GM20431 (cell line): ENCODE data around the gene GSDMA.

Source experiments
- in situ Hi-C: fragments of 300-500 bp; cut with MseI, MboI; formaldehyde crosslinking; loops from one replicate; pipeline ENCODE4 v1.15.0; 2020; ENCODE audit warnings: low sequenced_read_pairs; ENCODE audit not compliant: unreplicated experiment

The GSDMA gene

GRCh38 chr17:40015998-40016985 is 53.5 kb downstream of the GSDMA start:
- in situ Hi-C loops, result no loop called here

- in situ Hi-C loops, result no loop called here
Observed at GRCh38 chr17:40017422-40018080, 54.7 kb downstream of the GSDMA start.

GRCh38 chr17:40018211-40019121 is 55.7 kb downstream of the GSDMA start:
- in situ Hi-C loops, result no loop called here

GRCh38 chr17:40019140-40019991 is 56.6 kb downstream of the GSDMA start:
- in situ Hi-C loops, result no loop called here

- in situ Hi-C loops, result no loop called here
Observed at GRCh38 chr17:40020146-40020545, 57.3 kb downstream of the GSDMA start.

GRCh38 chr17:40021451-40021971 is 58.7 kb downstream of the GSDMA start:
- in situ Hi-C loops, result no loop called here

- in situ Hi-C loops, result no loop called here
Observed at GRCh38 chr17:40022497-40022896, 59.7 kb downstream of the GSDMA start.

GRCh38 chr17:40022961-40023541 is 60.2 kb downstream of the GSDMA start:
- in situ Hi-C loops, result no loop called here

GRCh38 chr17:40023590-40024292 is 60.9 kb downstream of the GSDMA start:
- in situ Hi-C loops, result no loop called here

- in situ Hi-C loops, result no loop called here
Observed at GRCh38 chr17:40024901-40025300, 62.1 kb downstream of the GSDMA start.

GRCh38 chr17:40025559-40025958 is 62.8 kb downstream of the GSDMA start:
- in situ Hi-C loops, result no loop called here

GRCh38 chr17:40025991-40026815 is 63.4 kb downstream of the GSDMA start:
- in situ Hi-C loops, result no loop called here

GRCh38 chr17:40026816-40027613 is 64.2 kb downstream of the GSDMA start:
- in situ Hi-C loops, result no loop called here
